MM.1S (cell line): ENCODE measurements around the gene NDFIP2.

Experiments
- DNase-seq: peaks from one replicate; pipeline ENCODE4 v3.0.0-alpha.2; 2015
- H2AFZ ChIP-seq: fragments of 300-600 bp; sonication (generic); 2 replicates; pipeline ENCODE4 v1.6.0; 2016; ENCODE audit warnings: antibody characterized with exemption, low read length
- H3F3A ChIP-seq: fragments of 300-600 bp; sonication (generic); 2 replicates; pipeline ENCODE4 v1.6.1; 2016; ENCODE audit warnings: mild to moderate bottlenecking, antibody characterized with exemption, low read length, moderate library complexity, mixed read lengths; ENCODE audit not compliant: insufficient read depth
- H3K27ac ChIP-seq: fragments of 300-600 bp; sonication (generic); 2 replicates; pipeline ENCODE4 v1.5.1; 2016; ENCODE audit warnings: mild to moderate bottlenecking, low read length
- H3K27me3 ChIP-seq: fragments of 300-600 bp; sonication (generic); replicated peaks from 2 replicates; pipeline ENCODE4 v1.6.0; 2016; ENCODE audit warnings: low read length; ENCODE audit not compliant: insufficient read depth
- H3K36me3 ChIP-seq: fragments of 300-600 bp; sonication (generic); replicated peaks from 2 replicates; pipeline ENCODE4 v1.6.1; 2016; ENCODE audit warnings: mild to moderate bottlenecking, low read length, mixed read lengths; ENCODE audit not compliant: insufficient read depth
- H3K4me1 ChIP-seq: fragments of 300-600 bp; sonication (generic); 2 replicates; pipeline ENCODE4 v1.6.1; 2016; ENCODE audit warnings: low read length, mixed read lengths
- H3K4me2 ChIP-seq: fragments of 300-600 bp; sonication (generic); 2 replicates; pipeline ENCODE4 v1.6.0; 2016; ENCODE audit warnings: low read depth, low read length
- H3K4me3 ChIP-seq: fragments of 300-600 bp; sonication (generic); 2 replicates; pipeline ENCODE4 v1.5.1; 2016; ENCODE audit warnings: low read length, mixed read lengths
- H3K79me2 ChIP-seq: fragments of 300-600 bp; sonication (generic); 2 replicates; pipeline ENCODE4 v1.6.1; 2016; ENCODE audit warnings: mixed run types, low read length, mixed read lengths
- H3K9ac ChIP-seq: fragments of 300-600 bp; sonication (generic); 2 replicates; pipeline ENCODE4 v1.6.1; 2016; ENCODE audit warnings: low read length, mixed read lengths
- H3K9me2 ChIP-seq: fragments of 300-600 bp; sonication (generic); replicated peaks from 2 replicates; pipeline ENCODE4 v1.6.1; 2016; ENCODE audit warnings: mild to moderate bottlenecking, low read length, mixed read lengths; ENCODE audit not compliant: insufficient read depth
- H3K9me3 ChIP-seq: fragments of 300-600 bp; sonication (generic); replicated peaks from 2 replicates; pipeline ENCODE4 v1.6.1; 2016; ENCODE audit warnings: mild to moderate bottlenecking, low read length, mixed read lengths; ENCODE audit not compliant: insufficient read depth
- H4K20me1 ChIP-seq: fragments of 300-600 bp; sonication (generic); 2 replicates; pipeline ENCODE4 v1.6.1; 2016; ENCODE audit warnings: mild to moderate bottlenecking, low read length, moderate library complexity, mixed read lengths; ENCODE audit not compliant: insufficient read depth
- EZH2 ChIP-seq: fragments of 300-600 bp; sonication (generic); optimal IDR thresholded peaks from 2 replicates; pipeline ENCODE3; 2017; ENCODE audit warnings: low read depth, mild to moderate bottlenecking, antibody characterized with exemption, low read length, mixed read lengths
- EZH2phosphoT487 ChIP-seq: fragments of 300-600 bp; sonication (generic); IDR thresholded peaks from 2 replicates; pipeline ENCODE4 v1.6.1; 2018; ENCODE audit warnings: antibody characterized with exemption, low read length
- TF ChIP-seq, protein P1 (sequence below): fragments of 300-600 bp; sonication (generic); IDR thresholded peaks from 2 replicates; pipeline ENCODE4 v1.5.1; 2016; ENCODE audit warnings: antibody characterized with exemption, low read length, mixed read lengths

NDFIP2 gene

GRCh38 chr13:79560954-79561353, 80.0 kb downstream of the NDFIP2 start:
- H3K4me2 ChIP-seq, result no peak overlapping the region
- H3F3A ChIP-seq, result no peaks in the 10 kb centered on the region
- H3K9me2 ChIP-seq, result no peaks in the 10 kb centered on the region
- no peak overlapping the region for H3K27ac ChIP-seq
- DNase-seq, result no peak
- TF ChIP-seq, protein P1, sequence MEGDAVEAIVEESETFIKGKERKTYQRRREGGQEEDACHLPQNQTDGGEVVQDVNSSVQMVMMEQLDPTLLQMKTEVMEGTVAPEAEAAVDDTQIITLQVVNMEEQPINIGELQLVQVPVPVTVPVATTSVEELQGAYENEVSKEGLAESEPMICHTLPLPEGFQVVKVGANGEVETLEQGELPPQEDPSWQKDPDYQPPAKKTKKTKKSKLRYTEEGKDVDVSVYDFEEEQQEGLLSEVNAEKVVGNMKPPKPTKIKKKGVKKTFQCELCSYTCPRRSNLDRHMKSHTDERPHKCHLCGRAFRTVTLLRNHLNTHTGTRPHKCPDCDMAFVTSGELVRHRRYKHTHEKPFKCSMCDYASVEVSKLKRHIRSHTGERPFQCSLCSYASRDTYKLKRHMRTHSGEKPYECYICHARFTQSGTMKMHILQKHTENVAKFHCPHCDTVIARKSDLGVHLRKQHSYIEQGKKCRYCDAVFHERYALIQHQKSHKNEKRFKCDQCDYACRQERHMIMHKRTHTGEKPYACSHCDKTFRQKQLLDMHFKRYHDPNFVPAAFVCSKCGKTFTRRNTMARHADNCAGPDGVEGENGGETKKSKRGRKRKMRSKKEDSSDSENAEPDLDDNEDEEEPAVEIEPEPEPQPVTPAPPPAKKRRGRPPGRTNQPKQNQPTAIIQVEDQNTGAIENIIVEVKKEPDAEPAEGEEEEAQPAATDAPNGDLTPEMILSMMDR, result no peak
- TF ChIP-seq EZH2phosphoT487, result no peak
- no peak for TF ChIP-seq EZH2
- H3K4me3 ChIP-seq, result no peak overlapping the region
- no peaks in the 10 kb centered on the region for H3K36me3 ChIP-seq
- no peak overlapping the region for H2AFZ ChIP-seq
- no peak overlapping the region for H3K9ac ChIP-seq
- H3K79me2 ChIP-seq, result no peaks in the 10 kb centered on the region
- no peaks in the 10 kb centered on the region for H3K27me3 ChIP-seq
- H3K4me1 ChIP-seq, result no peaks in the 10 kb centered on the region
- no peaks in the 10 kb centered on the region for H4K20me1 ChIP-seq
- H3K9me3 ChIP-seq, result no peaks in the 10 kb centered on the region

DNA sequence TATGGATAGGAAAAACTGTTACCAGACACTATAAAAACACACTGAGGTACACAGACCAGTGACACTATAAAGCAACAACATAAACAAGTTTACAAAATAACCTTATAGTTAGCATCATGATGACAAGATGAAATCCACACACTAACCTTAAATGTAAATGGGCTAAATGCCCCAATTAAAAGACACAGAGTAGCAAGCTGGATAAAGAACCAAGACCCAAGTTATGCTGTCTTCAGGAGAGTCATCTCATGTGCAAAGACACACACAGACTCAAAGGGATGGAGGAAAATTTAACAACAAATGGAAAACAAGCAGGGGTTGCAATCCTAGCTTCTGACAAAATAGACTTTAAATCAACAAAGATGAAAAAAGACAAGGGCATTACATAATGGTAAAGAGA, 81.6 kb downstream of the NDFIP2 start:
- H3K36me3 ChIP-seq, result no peaks in the 10 kb centered on the region

GRCh38 chr13:79566118-79566517, 85.2 kb downstream of the NDFIP2 start:
- no peaks in the 10 kb centered on the region for H4K20me1 ChIP-seq
- no peaks in the 10 kb centered on the region for H3K9me3 ChIP-seq
- no peaks in the 10 kb centered on the region for H3K9me2 ChIP-seq
- no peaks in the 10 kb centered on the region for H3K4me1 ChIP-seq
- no peaks in the 10 kb centered on the region for H3K27me3 ChIP-seq
- H3K9ac ChIP-seq, result no peak overlapping the region
- no peak overlapping the region for H3K4me2 ChIP-seq
- H3K27ac ChIP-seq, result no peak overlapping the region
- H3K79me2 ChIP-seq, result no peaks in the 10 kb centered on the region
- H3K36me3 ChIP-seq, result no peaks in the 10 kb centered on the region
- TF ChIP-seq, protein P1, result no peak
- no peak for TF ChIP-seq EZH2
- no peak for TF ChIP-seq EZH2phosphoT487
- no peaks in the 10 kb centered on the region for H3F3A ChIP-seq
- DNase-seq, result no peak
- no peak overlapping the region for H2AFZ ChIP-seq
- no peak overlapping the region for H3K4me3 ChIP-seq

More for the DNA sequence above, 81.6 kb downstream of the NDFIP2 start:
- Histone ChIP-seq H2AFZ (no peak overlapping the region), H3K9ac (no peak overlapping the region), H4K20me1 (no peaks in the 10 kb centered on the region), H3K4me2 (no peak overlapping the region), H3K79me2 (no peaks in the 10 kb centered on the region), H3F3A (no peaks in the 10 kb centered on the region), H3K27me3 (no peaks in the 10 kb centered on the region), H3K9me3 (no peaks in the 10 kb centered on the region), H3K4me1 (no peaks in the 10 kb centered on the region), H3K9me2 (no peaks in the 10 kb centered on the region), H3K27ac (no peak overlapping the region), H3K4me3 (no peak overlapping the region)
- TF ChIP-seq EZH2phosphoT487 (no peak), EZH2 (no peak)
- TF ChIP-seq, protein P1, result no peak
- DNase-seq, result no peak
